Kidney tubule cell (primary cell): ENCODE data around the gene COMTD1.
"Not testable (repeated sequence)": the region's sequence is repeated elsewhere in the genome, so short reads cannot be mapped to it uniquely, and the experiment has no call there.

Experiments
- DNase-seq: peaks from one replicate; pipeline ENCODE4 v3.0.0-alpha.2; 2018; ENCODE audit warnings: low spot score

COMTD1 gene

DNA sequence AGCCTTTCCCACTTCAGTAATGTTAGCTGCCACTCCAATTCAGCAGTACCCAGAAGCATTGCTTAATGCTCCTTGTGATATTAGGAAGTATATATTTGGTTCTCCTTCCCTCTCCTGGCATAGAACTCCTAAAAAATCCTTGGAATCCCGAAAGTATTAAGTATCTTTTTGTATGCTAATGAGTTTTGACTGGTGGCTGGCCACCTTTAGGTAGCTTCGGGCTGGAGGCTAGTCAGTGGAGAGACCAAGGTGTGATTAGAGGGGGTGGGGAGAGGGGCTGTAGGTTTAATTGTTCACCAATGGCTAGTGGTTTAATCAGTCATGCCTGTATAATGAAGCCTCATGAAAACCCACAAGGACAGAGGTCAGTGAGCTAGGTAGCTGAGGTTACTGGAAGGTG is 12.2 kb downstream of the COMTD1 start:
- peak; percentile 35 for DNase-seq

DNA sequence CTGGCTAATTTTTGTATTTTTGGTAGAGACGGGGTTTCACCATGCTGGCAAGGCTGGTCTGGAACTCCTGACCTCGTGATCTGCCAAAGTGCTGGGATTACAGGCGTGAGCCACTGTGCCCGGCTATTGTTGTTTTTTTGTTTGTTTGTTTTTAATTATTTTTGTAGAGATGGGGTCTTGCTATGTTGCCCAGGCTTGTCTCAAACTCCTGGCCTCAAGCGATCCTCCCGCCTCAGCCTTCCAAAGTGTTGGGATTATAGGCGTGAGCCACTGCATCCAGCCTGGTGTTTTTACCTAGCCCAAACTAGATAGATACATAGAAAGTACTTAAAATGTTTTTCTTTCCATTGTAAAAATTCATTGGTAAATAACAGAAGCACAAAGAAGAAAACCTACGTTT is 14.3 kb downstream of the COMTD1 start:
- not testable (repeated sequence) for DNase-seq

DNA sequence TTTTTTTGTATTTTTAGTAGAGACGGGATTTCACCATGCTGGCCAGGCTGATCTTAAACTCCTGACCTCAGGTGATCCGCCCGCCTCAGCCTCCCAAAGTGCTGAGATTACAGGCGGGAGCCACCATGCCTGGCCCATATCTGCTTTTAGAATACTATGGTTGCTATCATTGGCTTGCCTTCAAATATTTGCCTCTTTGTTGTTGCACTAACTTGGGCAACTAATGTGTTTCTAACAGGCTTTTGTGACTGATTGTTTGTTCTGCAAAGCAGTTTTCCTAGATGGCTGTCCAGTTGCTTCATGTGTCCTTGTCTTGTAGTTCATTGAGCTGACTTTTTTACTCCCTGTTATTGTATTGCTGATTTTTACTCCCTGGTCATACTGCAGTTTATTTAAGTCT is 15.5 kb downstream of the COMTD1 start:
- DNase-seq: no peak

DNA sequence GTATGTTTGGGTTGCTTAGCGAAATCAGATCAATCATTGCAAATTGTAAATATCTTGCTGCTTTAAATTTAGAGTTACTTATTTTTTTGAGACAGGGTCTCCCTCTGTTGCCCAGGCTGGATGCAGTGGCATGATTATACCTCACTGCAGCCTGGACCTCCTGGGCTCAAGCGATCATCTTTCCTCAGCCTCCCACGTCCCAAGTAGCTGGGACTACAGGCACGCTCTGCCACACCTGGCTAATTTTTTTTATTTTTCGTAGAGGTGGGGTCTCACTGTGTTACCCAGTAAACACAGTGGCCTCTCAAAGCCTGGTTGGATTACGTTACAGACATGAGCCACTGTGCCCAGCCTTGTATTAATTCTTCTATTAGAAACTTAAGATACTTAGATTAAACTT is 23.4 kb downstream of the COMTD1 start:
- no peak for DNase-seq

DNA sequence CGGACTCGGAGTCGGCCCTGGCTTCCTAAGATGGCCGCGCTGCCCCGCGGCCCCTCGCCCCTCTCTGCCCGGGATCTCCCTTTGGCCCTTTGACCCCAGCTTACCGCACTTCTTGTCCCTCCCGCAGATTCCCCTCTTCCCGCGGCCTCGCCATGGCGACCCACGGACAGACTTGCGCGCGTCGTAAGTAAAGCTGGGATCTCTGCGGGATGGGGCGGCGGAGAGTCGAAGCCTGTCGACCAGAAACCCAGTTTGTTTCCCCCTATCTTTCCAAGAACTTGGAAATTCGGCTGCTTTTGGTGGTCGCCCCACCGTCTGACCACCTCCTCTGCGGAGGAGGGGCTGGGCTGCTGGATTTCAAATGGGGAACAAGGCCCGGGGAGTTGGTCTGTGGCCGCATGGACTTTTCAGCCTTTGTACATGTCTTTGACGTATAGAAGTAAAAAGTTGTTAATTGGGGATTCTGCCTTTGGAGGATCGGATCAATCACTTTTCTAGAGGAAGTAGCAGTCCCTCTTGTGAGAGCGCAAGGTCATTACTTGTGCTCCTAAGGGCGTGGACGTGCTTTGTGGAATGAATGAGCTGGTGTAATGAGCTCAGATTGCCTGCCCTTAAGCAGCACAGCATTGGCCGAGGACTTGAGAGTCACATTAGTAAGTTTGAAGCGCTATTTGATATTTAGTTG is 24.6 kb downstream of the COMTD1 start:
- DNase-seq: peak; percentile 71

DNA sequence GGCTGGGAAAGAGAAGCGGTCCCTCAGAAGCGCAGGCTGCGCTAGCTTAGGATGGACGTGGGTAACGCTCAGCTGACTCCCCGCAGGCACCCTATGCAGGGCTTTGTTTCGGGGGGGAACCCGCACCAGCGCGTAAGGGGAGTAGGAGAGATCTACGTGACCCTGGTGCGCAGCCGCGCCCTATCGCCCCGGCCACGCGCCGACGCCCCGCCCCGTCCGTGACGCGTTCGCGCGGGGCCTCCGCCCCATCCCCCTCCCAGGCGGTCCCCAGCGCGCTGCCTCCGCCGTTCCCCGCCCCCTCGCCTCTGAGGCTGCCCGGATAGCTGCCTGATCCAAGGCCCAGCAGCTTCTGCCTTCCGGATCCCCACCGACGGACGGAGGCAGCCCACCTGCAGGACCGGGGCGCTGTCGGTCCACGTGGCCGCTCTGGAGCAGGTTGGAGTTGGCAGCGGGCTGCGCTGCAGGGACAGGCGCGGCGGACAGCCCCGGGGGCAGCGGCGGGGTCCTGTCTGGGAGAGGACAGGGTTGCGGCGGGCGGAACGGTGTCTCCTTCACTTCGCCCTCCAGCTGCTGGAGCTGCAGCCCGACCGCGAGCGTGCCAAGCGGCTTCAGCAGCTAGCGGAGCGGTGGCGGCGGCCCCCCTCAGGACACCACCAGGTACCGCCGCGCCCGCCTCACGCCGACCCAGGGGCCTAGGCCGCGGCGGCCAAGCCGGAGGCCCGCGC is 25.3 kb downstream of the COMTD1 start, which contains the start of gene VDAC2:
TSS of gene VDAC2 (plus strand) at position 515 of the 725 bp plus-strand sequence. CDS start 363 bp downstream, outside the sequence.
- peak; percentile 90 for DNase-seq

DNA sequence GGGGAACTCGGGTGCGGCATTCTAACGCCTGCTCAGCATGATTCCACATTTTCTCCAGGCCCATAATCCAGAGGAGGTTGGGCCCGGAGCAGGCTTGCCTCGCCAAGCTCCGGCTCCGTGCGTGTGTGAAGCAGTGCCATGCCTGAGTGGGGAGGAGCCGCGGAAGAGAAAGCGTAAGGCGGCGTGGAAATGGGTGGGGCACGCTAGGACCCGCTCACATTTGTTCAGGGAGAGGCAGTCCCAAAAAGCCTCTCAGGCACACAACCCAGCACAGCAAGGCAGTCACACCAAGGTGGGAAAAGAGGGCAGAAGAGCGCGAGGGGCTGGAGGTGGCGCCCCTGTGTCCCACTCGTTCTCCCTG is 25.9 kb downstream of the COMTD1 start:
- DNase-seq: peak; percentile 76

DNA sequence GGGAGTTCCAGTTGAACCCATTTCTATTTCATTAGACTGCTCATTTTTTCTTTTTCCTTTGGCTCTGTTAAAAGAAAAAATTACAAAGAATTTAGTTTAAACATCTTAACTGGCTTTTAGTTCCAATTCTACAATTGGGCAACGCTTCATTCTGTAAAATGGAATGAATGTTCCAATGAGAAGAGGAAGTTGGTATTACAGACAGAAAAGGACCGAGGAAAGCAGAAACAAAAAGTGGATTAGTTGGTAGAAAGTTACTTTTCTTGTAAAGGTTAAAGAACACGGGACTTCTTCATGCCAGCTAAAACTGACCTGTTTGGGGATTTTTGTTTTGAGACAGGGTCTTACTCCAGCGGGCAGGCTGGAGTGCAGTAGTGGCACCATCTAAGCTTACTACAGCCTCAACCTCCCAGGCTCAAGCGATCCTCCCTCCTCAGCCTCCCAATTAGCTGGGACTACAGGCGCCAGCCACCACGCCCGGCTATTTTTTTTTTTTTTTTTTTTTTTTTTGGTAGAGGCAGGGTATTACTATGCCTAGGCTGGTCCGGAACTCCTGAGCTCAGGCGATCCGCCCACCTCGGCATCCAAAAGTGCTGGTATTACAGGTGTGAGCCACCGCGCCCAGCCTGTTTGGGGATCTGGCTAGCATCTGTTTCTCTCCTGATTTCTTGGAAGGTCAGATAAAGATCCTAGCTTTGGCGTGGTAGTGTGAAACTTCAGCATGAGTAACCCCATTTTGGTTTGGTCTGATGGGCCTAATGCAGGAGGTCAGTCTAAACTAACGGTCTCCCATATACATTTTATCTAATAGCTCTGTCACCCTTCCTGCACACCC is 26.5 kb downstream of the COMTD1 start:
- no peak for DNase-seq

DNA sequence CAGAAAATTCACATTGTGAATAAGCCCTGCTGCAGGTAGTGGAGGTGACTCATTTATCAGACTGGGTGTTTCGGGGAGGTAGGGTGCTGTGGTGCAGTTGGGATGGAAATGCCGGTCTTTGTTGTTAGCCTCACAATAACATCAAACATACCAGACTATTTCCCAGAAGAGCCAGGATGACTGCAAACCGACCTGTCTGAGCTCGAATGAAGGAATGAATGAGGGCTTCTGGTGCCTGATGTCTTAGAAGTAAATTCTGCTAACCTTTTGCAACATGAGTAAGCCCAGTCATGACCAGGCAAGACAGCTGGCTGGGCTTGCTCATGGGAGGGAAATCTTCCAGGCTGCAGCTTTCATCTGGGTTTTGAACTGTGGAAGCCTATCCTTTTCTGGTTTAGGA is 27.6 kb downstream of the COMTD1 start:
- peak; percentile 60 for DNase-seq

DNA sequence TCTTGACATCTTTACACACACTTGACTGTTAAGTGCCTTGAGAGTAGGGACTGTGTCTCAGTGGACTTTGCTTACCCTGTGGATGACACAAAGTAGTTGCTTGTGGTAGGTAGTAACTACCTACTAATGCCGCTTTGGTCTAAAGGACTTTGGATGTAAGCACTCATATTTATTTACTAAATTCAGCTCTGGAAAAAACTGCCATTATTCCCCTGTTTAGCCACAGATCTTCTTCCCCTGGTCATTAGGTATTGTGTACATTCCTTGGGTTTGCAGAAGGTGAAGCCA is 28.0 kb downstream of the COMTD1 start:
- DNase-seq: no peak

DNA sequence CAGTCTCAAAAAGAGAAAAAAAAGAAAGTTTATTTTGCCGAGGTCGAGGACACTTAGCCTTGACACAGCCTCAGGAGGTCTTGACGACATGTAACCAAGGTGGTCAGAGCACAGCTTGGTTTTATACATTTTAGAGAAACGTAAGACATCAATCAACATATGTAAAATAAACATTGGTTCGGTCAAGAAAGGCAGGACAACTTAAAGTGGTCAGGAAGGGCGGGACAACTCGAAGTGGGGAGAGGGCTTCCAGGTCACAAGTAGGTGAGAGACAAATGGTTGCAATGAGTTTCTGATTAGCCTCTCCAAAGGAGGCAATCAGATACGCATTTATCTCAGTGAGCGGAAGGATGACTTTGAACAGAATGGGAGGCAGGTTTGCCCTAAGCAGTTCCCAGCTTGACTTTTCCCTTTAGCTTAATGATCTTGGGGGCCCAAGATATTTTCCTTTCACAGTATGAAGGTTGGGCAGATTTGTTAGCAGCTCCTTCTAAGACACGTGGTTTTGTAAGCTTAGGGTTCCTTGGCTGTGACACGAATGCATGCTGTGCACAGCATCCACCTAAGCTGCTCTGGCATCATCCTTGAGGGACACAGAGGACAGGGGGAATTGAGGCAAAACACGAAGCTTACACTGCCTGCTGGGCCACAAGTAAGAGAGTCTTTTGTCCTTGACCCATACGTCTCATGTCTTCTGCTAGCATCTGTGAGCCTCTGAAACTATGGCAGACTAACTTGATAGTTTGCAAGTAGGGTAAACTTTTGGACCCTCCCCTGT is 28.5 kb downstream of the COMTD1 start:
- no peak for DNase-seq

DNA sequence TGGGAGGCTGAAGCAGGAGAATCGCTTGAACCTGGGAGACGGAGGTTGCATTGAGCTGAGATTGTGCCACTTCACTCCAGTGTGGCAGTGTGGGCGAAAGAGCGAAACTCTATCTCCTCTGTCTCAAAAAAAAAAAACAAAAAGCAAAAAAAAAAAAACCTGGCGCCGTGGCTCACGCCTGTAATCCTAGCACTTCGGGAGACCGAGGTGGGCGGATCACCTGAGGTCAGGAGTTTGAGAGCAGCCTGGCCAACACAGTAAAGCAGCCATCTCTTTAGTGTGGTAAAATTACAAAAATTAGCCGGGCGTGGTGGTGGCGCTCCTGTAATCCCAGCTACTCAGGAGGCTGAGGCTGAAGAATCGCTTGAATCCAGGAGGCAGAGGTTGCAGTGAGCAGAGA is 29.1 kb downstream of the COMTD1 start:
- DNase-seq: not testable (repeated sequence)

DNA sequence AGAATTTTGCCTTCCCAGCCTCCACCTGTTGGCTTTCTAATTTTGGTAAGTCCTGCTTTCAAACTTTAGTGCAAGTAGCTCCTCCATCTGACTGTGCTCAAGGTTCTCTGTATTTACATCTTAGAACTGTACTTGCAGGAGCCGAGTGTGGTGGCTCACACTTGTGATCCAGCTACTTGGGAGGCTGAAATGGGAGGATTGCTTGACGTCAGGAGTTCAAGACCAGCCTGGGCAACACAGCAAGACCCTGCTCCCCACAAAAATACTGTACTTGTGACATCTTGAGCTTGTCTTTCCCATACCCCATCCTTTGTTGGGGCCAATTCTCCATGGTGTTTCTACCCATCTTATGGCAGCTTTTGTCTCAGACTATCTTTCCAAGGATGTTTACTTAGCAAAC is 29.8 kb downstream of the COMTD1 start:
- DNase-seq: no peak

DNA sequence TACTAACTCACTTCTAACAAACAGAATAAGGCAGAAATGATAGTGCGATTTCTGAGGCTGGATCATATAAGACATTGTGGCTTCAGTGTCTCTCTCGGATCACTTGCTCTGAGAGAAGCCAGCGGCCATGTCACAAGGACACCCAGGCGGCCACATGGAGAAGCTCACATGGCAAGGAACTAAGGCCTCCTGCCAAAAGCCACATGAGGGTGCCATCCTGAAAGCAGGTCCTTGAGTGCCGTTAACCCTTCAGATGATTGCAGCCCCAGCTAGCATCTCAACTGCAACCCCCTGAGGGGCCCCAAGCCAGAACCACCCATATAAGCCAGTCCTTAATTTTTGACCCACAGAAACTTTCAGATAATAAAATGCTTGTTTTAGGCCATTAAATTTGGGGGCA is 32.0 kb downstream of the COMTD1 start:
- DNase-seq: no peak

DNA sequence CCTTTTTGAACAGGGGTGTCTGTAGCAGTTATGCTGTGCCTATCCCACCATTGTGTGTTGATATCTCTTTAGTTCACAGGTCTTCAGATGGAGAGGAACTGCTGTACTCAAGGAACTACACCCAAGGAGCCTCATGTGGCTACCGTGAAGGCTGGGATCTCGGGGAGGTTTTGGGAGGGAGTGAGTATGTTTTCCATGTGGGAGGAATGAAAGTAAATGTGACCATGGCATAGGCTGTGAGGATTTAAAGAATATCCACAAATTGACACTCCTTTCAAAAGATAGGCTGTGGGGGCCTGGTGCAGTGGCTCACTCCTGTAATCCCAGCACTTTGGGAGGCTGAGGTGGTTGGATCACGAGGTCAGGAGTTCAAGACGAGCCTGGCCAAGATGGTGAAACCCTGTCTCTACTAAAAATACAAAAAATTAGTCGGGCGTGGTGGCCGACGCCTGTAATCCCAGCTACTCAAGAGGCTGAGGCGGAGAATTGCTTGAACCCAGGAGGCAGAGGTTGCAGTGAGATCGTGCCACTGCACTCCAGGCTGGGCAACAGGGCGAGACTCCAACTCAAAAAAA is 32.6 kb downstream of the COMTD1 start:
- DNase-seq: not testable (repeated sequence)

DNA sequence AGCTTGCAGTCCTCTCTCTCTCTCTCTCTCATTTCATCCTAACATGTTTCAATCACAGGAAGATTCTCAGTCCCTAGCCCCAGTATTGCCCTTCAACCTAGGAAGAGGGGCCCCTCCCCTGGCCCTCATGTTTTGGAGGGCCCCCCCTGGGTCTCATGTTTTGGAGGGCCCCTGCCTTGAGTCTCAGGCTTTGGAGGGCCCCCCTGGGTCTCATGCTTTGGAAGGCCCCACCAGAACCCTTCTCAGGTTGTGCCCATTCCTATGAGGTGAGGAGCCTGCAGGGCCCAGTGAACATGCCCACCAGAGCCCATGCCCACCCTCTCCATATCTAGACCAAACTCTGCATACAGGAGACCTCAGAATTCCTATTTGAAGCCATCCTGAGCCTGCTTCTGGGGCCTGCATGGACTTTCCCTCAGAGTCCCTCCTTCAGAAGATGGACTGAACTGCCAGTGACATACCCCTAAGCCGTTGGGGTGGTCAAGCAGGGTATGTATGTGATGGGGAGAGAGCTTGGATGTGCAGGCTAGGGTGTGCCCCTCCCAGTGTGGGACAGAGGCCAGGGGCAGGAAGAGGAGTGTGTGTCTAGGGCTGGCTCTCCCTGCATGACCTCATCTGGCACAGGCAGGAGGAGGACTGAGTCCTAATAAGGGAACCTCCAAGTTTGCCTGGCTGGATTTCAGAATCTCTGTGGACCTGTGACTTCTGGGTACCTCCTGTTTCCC is 33.3 kb downstream of the COMTD1 start:
- peak; percentile 65 for DNase-seq

DNA sequence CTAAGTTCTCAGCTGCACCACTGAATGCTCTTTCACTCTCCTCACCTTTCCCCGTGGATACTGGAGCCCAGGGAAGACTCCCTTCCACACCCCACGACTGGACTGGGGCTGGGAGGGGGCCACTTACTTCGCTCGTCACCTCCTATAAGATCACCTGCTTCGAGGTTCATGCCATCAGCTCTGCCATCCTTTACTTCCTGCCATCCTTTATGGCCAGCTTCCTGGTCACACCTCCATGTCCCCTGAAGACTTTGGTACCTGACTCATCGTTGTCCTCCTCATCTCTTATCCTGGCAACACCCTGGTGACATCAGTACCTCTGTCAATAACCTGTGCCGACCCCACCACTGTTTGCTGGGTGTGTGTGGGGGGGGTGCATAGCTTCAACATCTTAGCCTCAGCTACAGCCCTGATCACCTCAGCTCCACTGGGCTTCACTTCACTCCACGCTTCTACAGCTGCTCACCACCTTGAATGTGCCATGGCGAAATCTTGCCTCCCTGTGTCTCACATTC is 33.9 kb downstream of the COMTD1 start:
- peak; percentile 77 for DNase-seq

DNA sequence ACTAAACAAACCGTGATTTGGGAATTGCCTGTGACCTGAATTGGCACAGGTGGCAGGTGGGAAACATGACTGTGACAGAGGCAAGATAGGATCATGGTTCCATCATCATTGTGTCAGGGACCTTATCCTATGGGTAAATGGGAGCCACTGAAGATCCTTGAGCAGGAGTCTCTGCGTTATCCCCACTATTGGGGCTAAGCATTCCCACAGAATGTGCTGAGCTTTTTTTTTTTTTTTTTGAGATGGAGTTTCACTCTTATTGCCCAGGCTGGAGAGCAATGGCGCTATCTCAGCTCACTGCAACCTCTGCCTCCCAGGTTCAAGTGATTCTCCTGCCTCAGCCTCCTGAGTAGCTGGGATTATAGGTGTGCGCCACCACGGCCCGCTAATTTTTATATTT is 35.8 kb downstream of the COMTD1 start:
- not testable (repeated sequence) for DNase-seq

DNA sequence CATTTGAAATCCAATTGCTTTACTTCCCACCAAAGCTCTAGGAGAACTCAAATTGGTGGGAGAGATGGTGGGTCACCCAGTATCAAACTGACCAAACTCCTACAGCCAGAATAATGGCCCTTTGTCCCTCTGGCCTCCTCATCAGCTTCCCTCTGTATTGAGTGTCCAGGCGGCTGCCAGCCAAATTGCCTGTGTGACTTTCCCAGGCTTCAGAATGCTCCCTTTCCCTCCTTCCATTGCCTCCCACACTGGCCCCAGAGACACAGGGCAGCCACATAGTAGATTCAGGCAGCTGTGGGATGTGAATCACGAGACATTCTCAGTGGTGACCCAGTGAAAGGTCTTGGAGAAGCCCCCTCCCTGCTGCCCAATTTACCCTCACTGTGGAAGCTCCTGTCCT is 37.9 kb downstream of the COMTD1 start:
- DNase-seq: no peak

DNA sequence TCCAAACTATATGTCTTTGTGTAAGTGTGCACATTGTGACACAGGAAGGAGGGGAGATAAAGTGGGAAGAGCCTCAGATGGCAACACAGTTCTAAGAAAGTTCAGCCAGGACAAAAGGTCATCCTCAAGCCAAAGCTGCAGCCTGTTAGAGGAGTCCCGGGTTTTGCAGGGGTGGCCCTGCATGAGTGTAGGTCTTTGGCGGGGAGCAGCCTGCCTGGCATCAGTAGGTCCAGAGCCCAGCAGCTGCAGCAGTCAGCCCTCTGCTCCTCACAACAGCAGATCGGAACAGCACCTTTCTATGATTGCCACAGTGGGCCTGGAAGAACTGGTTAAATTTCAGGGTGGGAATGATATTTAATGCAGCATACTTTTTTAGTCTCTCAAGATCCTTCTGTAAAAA is 38.7 kb downstream of the COMTD1 start:
- DNase-seq: no peak
